IMR-90 (cell line): Measurements from ENCODE around the gene SULT1C4. TPM values are rescaled to one million over a fixed set of nuclear protein-coding genes. Genes with fewer than 3 reads are reported as not detected.
A peak's percentile ranks its signal among the peaks of the same experiment; 100 is the strongest.

Experiments
- ATAC-seq: fragments of 200-7000 bp; cut with Tn5 transposase; 2 replicates; pipeline ENCODE4 v1.9.1; 2020; ENCODE audit warnings: low read depth, mild to moderate bottlenecking, moderate library complexity
- Bru-seq: library from RNA; stranded (reverse); fragments of 400-500 nt; gene quantifications from one replicate; lab custom pipeline; 2021; lab: Mats Ljungman, UMichigan
- BruChase-seq, 2 experiments: library from RNA; stranded (reverse); fragments of 400-500 nt; gene quantifications; one replicate each; lab custom pipeline; 2021; lab: Mats Ljungman, UMichigan
- BruUV-seq: library from RNA; stranded (reverse); fragments of 400-500 nt; replicated peaks from 2 replicates; lab custom pipeline; 2021; lab: Mats Ljungman, UMichigan
- CTCF ChIA-PET: fragments of 300-600 bp; formaldehyde crosslinking; extraction: SDS; loops from one replicate; lab custom pipeline; 2021; ENCODE audit warnings: antibody characterized with exemption; lab: Yijun Ruan, JAX
- POLR2A ChIA-PET: fragments of 300-600 bp; sonication (Branson Sonifier 250); formaldehyde crosslinking; loops from one replicate; lab custom pipeline; 2022; ENCODE audit warnings: antibody characterized with exemption; ENCODE audit not compliant: unreplicated experiment; lab: Charles Lee
- DNase-seq: peaks from one replicate; pipeline ENCODE4 v3.0.0; 2013
- H2AFZ ChIP-seq: replicated peaks from 2 replicates; pipeline ENCODE3; 2013; ENCODE audit warnings: low read length, mild to moderate bottlenecking; ENCODE audit not compliant: poor library complexity
- H2AK5ac ChIP-seq: 2 replicates; pipeline ENCODE4 v1.6.1; 2013; ENCODE audit warnings: low read depth, low read length, inconsistent platforms
- H2AK9ac ChIP-seq: replicated peaks from 2 replicates; pipeline ENCODE3; 2013; ENCODE audit warnings: mild to moderate bottlenecking, low read depth, low read length, moderate library complexity; ENCODE audit not compliant: poor library complexity
- H2BK120ac ChIP-seq: 2 replicates; pipeline ENCODE4 v1.6.1; 2013; ENCODE audit warnings: low read depth, low read length, inconsistent platforms
- H2BK15ac ChIP-seq: 3 replicates; pipeline ENCODE4 v1.6.1; 2013; ENCODE audit warnings: low read depth, low read length, inconsistent platforms
- H2BK20ac ChIP-seq: 2 replicates; pipeline ENCODE4 v1.6.1; 2013; ENCODE audit warnings: low read depth, mild to moderate bottlenecking, inconsistent platforms, low read length, moderate library complexity
- H2BK5ac ChIP-seq: 2 replicates; pipeline ENCODE4 v1.6.1; 2013; ENCODE audit warnings: mild to moderate bottlenecking, low read depth, low read length, inconsistent platforms; ENCODE audit not compliant: poor library complexity, severe bottlenecking
- H3K14ac ChIP-seq: replicated peaks from 2 replicates; pipeline ENCODE4 v1.6.1; 2013; ENCODE audit warnings: low read depth, low read length, inconsistent platforms
- H3K18ac ChIP-seq: 2 replicates; pipeline ENCODE4 v1.6.1; 2013; ENCODE audit warnings: low read depth, low read length, control low read depth
- H3K23ac ChIP-seq: 2 replicates; pipeline ENCODE4 v1.6.1; 2013; ENCODE audit warnings: low read depth, low read length, inconsistent platforms
- H3K27ac ChIP-seq: 2 replicates; pipeline ENCODE4 v1.5.1; 2013; ENCODE audit warnings: mild to moderate bottlenecking, control low read depth, low read length; ENCODE audit not compliant: insufficient read depth
- H3K27me3 ChIP-seq: 2 replicates; pipeline ENCODE4 v1.6.1; 2013; ENCODE audit warnings: low read length; ENCODE audit not compliant: control insufficient read depth, insufficient read depth
- H3K36me3 ChIP-seq: 2 replicates; pipeline ENCODE4 v1.6.1; 2013; ENCODE audit warnings: low read length, mixed read lengths; ENCODE audit not compliant: control insufficient read depth, insufficient read depth
- H3K4ac ChIP-seq: 2 replicates; pipeline ENCODE4 v1.6.1; 2013; ENCODE audit warnings: low read depth, low read length, inconsistent platforms
- H3K4me1 ChIP-seq: 2 replicates; pipeline ENCODE4 v1.6.1; 2013; ENCODE audit warnings: low read length, mixed read lengths; ENCODE audit not compliant: control insufficient read depth, insufficient read depth
- H3K4me2 ChIP-seq: 2 replicates; pipeline ENCODE4 v1.6.1; 2013; ENCODE audit warnings: low read depth, mild to moderate bottlenecking, control low read depth, low read length, moderate library complexity
- H3K4me3 ChIP-seq: 2 replicates; pipeline ENCODE4 v1.5.1; 2013; ENCODE audit warnings: low read depth, mild to moderate bottlenecking, control low read depth, low read length, moderate library complexity; ENCODE audit not compliant: insufficient read depth
- H3K56ac ChIP-seq: 2 replicates; pipeline ENCODE4 v1.6.1; 2013; ENCODE audit warnings: low read length, inconsistent platforms; ENCODE audit not compliant: insufficient read depth; ENCODE audit errors: extremely low read depth
- H3K79me1 ChIP-seq, 2 experiments: 2 replicates each; pipeline ENCODE4 v1.6.1; 2013; ENCODE audit warnings: low read length in 2 of 2, inconsistent platforms in 1 of 2, low read depth in 1 of 2
- H3K9ac ChIP-seq: 2 replicates; pipeline ENCODE4 v1.6.1; 2013; ENCODE audit warnings: low read depth, low read length, control low read depth
- H3K9me1 ChIP-seq: 2 replicates; pipeline ENCODE4 v1.6.1; 2013; ENCODE audit warnings: low read length, inconsistent platforms; ENCODE audit not compliant: insufficient read depth
- H3K9me3 ChIP-seq: 2 replicates; pipeline ENCODE4 v1.6.1; 2013; ENCODE audit warnings: low read length; ENCODE audit not compliant: control insufficient read depth, insufficient read depth
- H4K20me1 ChIP-seq: 2 replicates; pipeline ENCODE4 v1.6.1; 2013; ENCODE audit warnings: low read length, inconsistent platforms; ENCODE audit not compliant: insufficient read depth
- H4K5ac ChIP-seq: 2 replicates; pipeline ENCODE4 v1.6.1; 2013; ENCODE audit warnings: mild to moderate bottlenecking, low read depth, low read length, control low read depth
- H4K8ac ChIP-seq, 2 experiments: 2 replicates each; pipeline ENCODE4 v1.6.1; 2013; ENCODE audit warnings: low read depth in 2 of 2, low read length in 2 of 2, control low read depth in 1 of 2, inconsistent platforms in 1 of 2
- H4K91ac ChIP-seq: 2 replicates; pipeline ENCODE4 v1.6.1; 2013; ENCODE audit warnings: low read depth, low read length, inconsistent platforms; ENCODE audit not compliant: insufficient read depth
- BHLHE40 ChIP-seq: fragments of 150-350 bp; IDR thresholded peaks from 2 replicates; pipeline ENCODE4 v1.6.1; 2016; ENCODE audit warnings: mild to moderate bottlenecking, low read depth, low read length
- CHD1 ChIP-seq: IDR thresholded peaks from 2 replicates; pipeline ENCODE4 v1.6.1; 2012; ENCODE audit warnings: low read depth, low read length, improper control_type of control experiment
- MAFK ChIP-seq: IDR thresholded peaks from 2 replicates; pipeline ENCODE4 v1.6.1; 2012; ENCODE audit warnings: low read depth, low read length, improper control_type of control experiment
- MAZ ChIP-seq: IDR thresholded peaks from 2 replicates; pipeline ENCODE4 v1.6.1; 2012; ENCODE audit warnings: low read depth, mild to moderate bottlenecking, low read length, improper control_type of control experiment, moderate library complexity, borderline replicate concordance
- NFE2L2 ChIP-seq: fragments of 150-350 bp; IDR thresholded peaks from 2 replicates; pipeline ENCODE4 v1.6.1; 2016; ENCODE audit warnings: low read depth, mild to moderate bottlenecking, low read length
- WGBS, 2 experiments: methylation state at CpG; one replicate each; pipeline versions ENCODE4 v1.1.5 to v1.1.7; 2013; ENCODE audit warnings: missing lambda C conversion rate in 2 of 2; ENCODE audit not compliant: insufficient read length in 1 of 2; ENCODE audit errors: extremely low coverage in 2 of 2; 5-methylcytosine and 5-hydroxymethylcytosine counted together
- dilution Hi-C: fragments of 300-500 bp; cut with HindIII; formaldehyde crosslinking; loops from one replicate; pipeline ENCODE4 v1.14.3; 2018; ENCODE audit warnings: low sequenced_read_pairs; ENCODE audit not compliant: unreplicated experiment
- in situ Hi-C: fragments of 300-500 bp; cut with MboI; formaldehyde crosslinking; loops from 3 replicates; pipeline ENCODE4 v1.14.3; 2019; ENCODE audit warnings: low sequenced_read_pairs, inconsistent platforms, mixed read lengths
- intact Hi-C: fragments of 100-400 bp; cut with micrococcal nuclease; formaldehyde crosslinking; loops from 2 replicates; pipeline ENCODE4 v1.10.0; 2022
- long read RNA-seq: library from polyadenylated mRNA; unstranded; transcript quantifications from one replicate; pipeline ENCODE4 v2.0.0, GENCODE V29; 2021; ENCODE audit not compliant: unreplicated experiment
- polyA plus RNA-seq, 3 experiments: library from polyadenylated mRNA; depleted of rRNA; stranded (reverse); fragments of >200 nt; gene quantifications; 2 replicates each; pipeline ENCODE4 v1.2.3, GENCODE V29; 2012; ENCODE audit warnings: low replicate concordance in 1 of 3
- total RNA-seq: library from RNA; depleted of rRNA; stranded (reverse); fragments of >200 nt; gene quantifications from 2 replicates; pipeline ENCODE4 v1.2.3, GENCODE V29; 2012; rRNA removed

Gene SULT1C4
- total RNA-seq: 0.36 and 0.56 TPM in 2 replicates
- 0.27 and 0.50 TPM in 2 replicates for polyA plus RNA-seq (2012; rRNA removed)
- polyA plus RNA-seq (2012; cell fraction: cytosol; rRNA removed): 0.26 and 0.49 TPM in 2 replicates
- polyA plus RNA-seq (2012; cell fraction: nucleus; rRNA removed; ENCODE audit: low replicate concordance): 0.35 and 1.9 TPM in 2 replicates
- percentile 33 among the genes with signal in this experiment for Bru-seq, nascent RNA
- percentile 45 among the genes with signal in this experiment for BruChase-seq, experiment 1, labeled RNA remaining after a 6-hour chase
- BruChase-seq, experiment 2, labeled RNA remaining after a 2-hour chase: percentile 29 among the genes with signal in this experiment
- long read RNA-seq, partial matches to known transcripts: 0 of 1 reads
- long read RNA-seq, other reads (novel, unspliced or antisense): 0 of 1 reads

GRCh38 chr2:108377815-108378630 is at the start of gene SULT1C4:
Gene SULT1C4, plus strand, starts transcription at chr2:108377954. Its CDS starts 384 bp downstream, at chr2:108378338.
- intact Hi-C loops: no loop called here
- peak within 1 kb of the TSS; percentile 25 for H4K5ac ChIP-seq
- H3K23ac ChIP-seq: peak within 1 kb of the TSS; percentile 54
- peak within 1 kb of the TSS in 1 of 2 experiments; percentile 79; a peak in 2 of 4 replicates for H4K8ac ChIP-seq
- peak within 1 kb of the TSS; percentile 1; the same call in 1 of the 2 replicates for H3K9ac ChIP-seq
- POLR2A ChIA-PET: no interaction called here
- DNase-seq (peak; percentile 66), ATAC-seq (peak; percentile 71)
- peak within 1 kb of the TSS; percentile 69 for H3K27ac ChIP-seq
- H4K91ac ChIP-seq: peak within 1 kb of the TSS; percentile 51
- TF ChIP-seq MAZ: peak; percentile 62; the same call in 1 of the 2 replicates
- no peak for TF ChIP-seq NFE2L2
- TF ChIP-seq CHD1: no peak
- TF ChIP-seq MAFK: no peak
- TF ChIP-seq BHLHE40: no peak
- peak within 1 kb of the TSS; percentile 71 for H3K14ac ChIP-seq
- H2BK5ac ChIP-seq: peak within 1 kb of the TSS; percentile 31
- no TSS peak for BruUV-seq
- 14% methylated on average over 1 of the region's 13 CpGs; no CpG with 5 or more reads in 1 of the 2 experiments for WGBS, 2 experiments
- H3K56ac ChIP-seq: no peak within 1 kb of the TSS
- H2AFZ ChIP-seq: peak within 1 kb of the TSS; percentile 69
- H3K9me3 ChIP-seq: no peaks in the 10 kb centered on the region
- peak within 1 kb of the TSS; percentile 59 for H2BK20ac ChIP-seq
- H3K36me3 ChIP-seq: no peaks in the 10 kb centered on the region
- dilution Hi-C loops: no loop called here
- H3K9me1 ChIP-seq: 0 out of 2 replicates have a peak, but pooled peaks cover 12% of the 10 kb centered on the region
- no peaks in the 10 kb centered on the region for H3K27me3 ChIP-seq
- H3K4me1 ChIP-seq: peaks cover 16% of the 10 kb centered on the region
- peak within 1 kb of the TSS; percentile 58 for H3K4me2 ChIP-seq
- H2BK120ac ChIP-seq: peak within 1 kb of the TSS; percentile 28; the same call in 1 of the 2 replicates
- no peaks in the 10 kb centered on the region for H4K20me1 ChIP-seq
- CTCF ChIA-PET: interaction anchor here (0.6 to 1.1 kb wide), 2 partner anchors 14 to 195 kb away, joined by 3 read pairs; no protein-coding TSS in a partner anchor
- in situ Hi-C loops: no loop called here
- H2BK15ac ChIP-seq: peak within 1 kb of the TSS; percentile 23; the same call in 2 of the 3 replicates
- H2AK5ac ChIP-seq: peak within 1 kb of the TSS; percentile 44; the same call in 1 of the 2 replicates
- H3K4ac ChIP-seq: peak within 1 kb of the TSS; percentile 52
- H3K18ac ChIP-seq: peak within 1 kb of the TSS; percentile 74
- H2AK9ac ChIP-seq: peak within 1 kb of the TSS; percentile 46
- no peak within 1 kb of the TSS for H3K4me3 ChIP-seq
- H3K79me1 ChIP-seq: no peaks in the 10 kb centered on the region
